ENCODE data around the gene C16orf89.
"Not testable (repeated sequence)": the region's sequence is repeated elsewhere in the genome, so short reads cannot be mapped to it uniquely, and the experiment has no call there.

The C16orf89 gene

GRCh38 chr16:5065813-5066212 is at the start of gene C16orf89:
Gene C16orf89, minus strand, starts transcription at chr16:5065956. Its CDS starts 48 bp downstream, at chr16:5065908.
- DNase-seq: no peak

GRCh38 chr16:5110933-5111332 is 45.2 kb upstream of the C16orf89 start:
- not testable (repeated sequence) for DNase-seq

- no peak for DNase-seq
Measured at GRCh38 chr16:5108505-5109158, 42.9 kb upstream of the C16orf89 start.

- DNase-seq: not testable (repeated sequence)
Measured at GRCh38 chr16:5105039-5105438, 39.3 kb upstream of the C16orf89 start.

GRCh38 chr16:5103296-5104032 is 37.7 kb upstream of the C16orf89 start:
- not testable (repeated sequence) for DNase-seq

- DNase-seq: not testable (repeated sequence)
Measured at GRCh38 chr16:5099174-5099573, 33.4 kb upstream of the C16orf89 start.

GRCh38 chr16:5098221-5099159 is 32.7 kb upstream of the C16orf89 start:
- DNase-seq: peak; percentile 21

GRCh38 chr16:5097470-5098220 is 31.9 kb upstream of the C16orf89 start, which contains the start of gene EEF2KMT:
Gene EEF2KMT, minus strand, starts transcription at chr16:5097795. Its CDS starts 56 bp downstream, at chr16:5097739.
- DNase-seq: peak; percentile 97

GRCh38 chr16:5097061-5097469 is 31.3 kb upstream of the C16orf89 start:
- peak; percentile 23 for DNase-seq

GRCh38 chr16:5096437-5097060 is 30.8 kb upstream of the C16orf89 start:
- not testable (repeated sequence) for DNase-seq

GRCh38 chr16:5095145-5095830 is 29.5 kb upstream of the C16orf89 start:
- not testable (repeated sequence) for DNase-seq

GRCh38 chr16:5093746-5094145 is 28.0 kb upstream of the C16orf89 start:
- DNase-seq: not testable (repeated sequence)

- not testable (repeated sequence) for DNase-seq
Measured at GRCh38 chr16:5093081-5093480, 27.3 kb upstream of the C16orf89 start.

GRCh38 chr16:5090592-5090991 is 24.8 kb upstream of the C16orf89 start:
- DNase-seq: not testable (repeated sequence)

GRCh38 chr16:5089911-5090555 is 24.3 kb upstream of the C16orf89 start:
- DNase-seq: not testable (repeated sequence)

- not testable (repeated sequence) for DNase-seq
Measured at GRCh38 chr16:5088936-5089335, 23.2 kb upstream of the C16orf89 start.

- not testable (repeated sequence) for DNase-seq
Measured at GRCh38 chr16:5088086-5088790, 22.5 kb upstream of the C16orf89 start.

GRCh38 chr16:5085716-5086115 is 20.0 kb upstream of the C16orf89 start:
- DNase-seq: not testable (repeated sequence)

- DNase-seq: peak; percentile 16
Measured at GRCh38 chr16:5084802-5085201, 19.0 kb upstream of the C16orf89 start.

All from NCI-H1694 treated with DMSO at 0.1 percent for 48 hours (cell line).